ENCODE measurements around the gene MVD. TPM values are rescaled to one million over a fixed set of nuclear protein-coding genes. Genes with fewer than 3 reads are reported as not detected.

Gene MVD
- total and polyA plus RNA-seq, 2 of the 13 experiments (the other 11 are each of a cell fraction or from before 2014, with no cell fraction given), result 28.1 to 187 TPM

GRCh38 chr16:88627531-88628411 lies 35.1 kb downstream of the MVD start:
- Histone ChIP-seq H4K20me1 (ENCODE audit: insufficient read depth, low read length) (peaks cover 3% of the 10 kb centered on the region; the same call in 1 of the 2 replicates), H3K4me1 (ENCODE audit: insufficient read depth, low read length) (no peaks in the 10 kb centered on the region), H2AFZ (ENCODE audit: low read length) (no peak overlapping the region), H3K27me3 (ENCODE audit: control insufficient read depth in 1 of 2, insufficient read depth in 2 of 2, low read length in 2 of 2) (no peaks in the 10 kb centered on the region), H3K36me3 (replicated peaks in 1 of 2; ENCODE audit: control insufficient read depth in 1 of 2, insufficient read depth in 2 of 2, low read length in 2 of 2) (peaks cover 50 to 91% of the 10 kb centered on the region in 2 experiments), H3K9me3 (ENCODE audit: low read length) (no peaks in the 10 kb centered on the region), H3K27ac (ENCODE audit: extremely low read length, insufficient read depth, low read length) (no peak overlapping the region), H3K9ac (ENCODE audit: insufficient read depth, low read depth, low read length) (no peak overlapping the region), H3K4me2 (ENCODE audit: low read depth, low read length) (no peak overlapping the region), H3K79me2 (ENCODE audit: insufficient read depth, low read length) (no peaks in the 10 kb centered on the region), H3K4me3 (replicated peaks in 1 of 3; ENCODE audit: insufficient read depth in 1 of 3, low read depth in 2 of 3, low read length in 3 of 3) (no peak overlapping the region)
- CTCF ChIA-PET (ENCODE audit: low intra/inter-chr PET ratio, low total read pairs), result no interaction called here
- no peak for DNase-seq (ENCODE audit: low spot score)
- POLR2A ChIA-PET, result no interaction called here
- no peak for FAIRE-seq
- 0 out of 2 replicates have a peak, but pooled peaks have one; percentile 7 for TF ChIP-seq CTCF (CRISPR knock-in tag; IDR thresholded peaks at IDR 0.05)
- no peak for TF ChIP-seq ZBTB26 (CRISPR knock-in tag; IDR thresholded peaks at IDR 0.05; ENCODE audit: borderline replicate concordance)
- TF ChIP-seq ZFY (CRISPR knock-in tag; IDR thresholded peaks at IDR 0.05), result peak; percentile 32; the same call in 1 of the 2 replicates
- peak; percentile 28 for TF ChIP-seq AGO2 (optimal IDR thresholded peaks at IDR 0.05; ENCODE audit: low read depth, low read length)
- no peak for TF ChIP-seq ZBTB38 (CRISPR knock-in tag; IDR thresholded peaks at IDR 0.05)
- TF ChIP-seq THRA (CRISPR knock-in tag; IDR thresholded peaks at IDR 0.05; ENCODE audit: borderline replicate concordance), result no peak
- no peak for ATAC-seq
- 97% methylated on average over 19 of the region's 27 CpGs for WGBS (ENCODE audit: low lambda C conversion rate)
- BruUV-seq (replicated peaks), result no TSS peak
- intact Hi-C loops (cut with micrococcal nuclease; ENCODE audit: unreplicated experiment), result no loop called here
- in situ Hi-C loops (cut with HindIII; ENCODE audit: extremely low pct_ligation_motif_present, low pct_unique_long_range_greater_than_20kb), result no loop called here

All from HepG2 (cell line).